HG03196 (cell line): Measurements from ENCODE around the gene PDZD2.
"Not testable (repeated sequence)": the region's sequence is repeated elsewhere in the genome, so short reads cannot be mapped to it uniquely, and the experiment has no call there.

Experiments
- ATAC-seq: cut with Tn5 transposase; IDR thresholded peaks from one replicate; pipeline ENCODE4 v1.9.1; 2021; ENCODE audit not compliant: unreplicated experiment

PDZD2 gene

DNA sequence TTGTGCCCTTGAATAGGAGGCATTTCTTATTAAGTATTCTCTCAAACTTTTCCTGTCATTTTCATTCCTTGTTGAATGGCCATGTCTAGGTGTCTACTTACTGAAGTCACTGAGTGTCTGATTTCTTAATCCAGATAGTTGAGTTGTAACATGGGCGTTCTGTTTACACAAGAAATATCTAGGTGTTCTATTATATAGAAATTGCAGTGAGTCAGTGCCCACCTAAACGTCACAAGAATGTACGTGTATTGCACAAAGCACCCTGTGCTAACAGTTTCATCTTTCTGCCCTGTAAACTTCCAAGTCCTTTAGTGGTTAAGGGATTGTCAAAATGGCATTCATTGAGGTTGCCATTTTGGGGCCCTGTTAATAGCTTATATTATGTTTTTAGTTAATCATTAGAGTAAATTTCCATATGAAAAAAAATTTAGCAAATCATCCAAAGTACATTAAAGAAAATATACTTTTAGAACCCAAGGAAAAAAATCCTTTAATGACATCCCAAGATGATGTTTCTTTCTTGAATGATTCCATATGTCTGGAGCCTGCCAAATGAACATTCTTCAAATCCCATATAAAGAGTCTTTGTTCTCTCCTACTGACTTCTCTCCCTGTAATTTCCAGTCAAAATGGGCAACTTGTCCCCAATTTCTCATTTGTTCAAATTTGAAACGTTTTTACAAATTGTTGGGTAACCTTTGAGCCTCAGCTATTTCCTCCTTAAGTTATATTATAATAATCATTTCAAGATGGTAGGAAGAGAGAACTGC lies 421.0 kb downstream of the PDZD2 start:
- ATAC-seq: no peak

DNA sequence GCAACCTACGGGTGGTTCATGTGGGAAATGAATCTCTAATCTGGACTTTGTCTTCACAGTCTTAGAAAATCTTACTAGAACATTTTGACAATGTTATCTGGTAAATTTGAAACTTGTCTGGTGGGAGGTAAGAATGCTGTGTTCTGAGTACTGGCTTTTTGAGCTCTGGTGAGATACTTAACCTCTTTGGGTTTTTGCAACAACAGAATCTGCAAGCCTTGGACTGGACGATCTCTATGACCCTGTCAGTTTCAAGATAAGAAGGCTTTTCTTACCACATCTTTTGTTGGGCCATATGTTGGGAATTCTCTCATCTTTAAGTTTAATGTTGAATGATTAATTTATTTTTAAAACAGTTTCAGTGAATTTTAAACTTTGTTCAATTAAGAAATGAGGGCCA lies 422.3 kb downstream of the PDZD2 start:
- ATAC-seq: no peak

DNA sequence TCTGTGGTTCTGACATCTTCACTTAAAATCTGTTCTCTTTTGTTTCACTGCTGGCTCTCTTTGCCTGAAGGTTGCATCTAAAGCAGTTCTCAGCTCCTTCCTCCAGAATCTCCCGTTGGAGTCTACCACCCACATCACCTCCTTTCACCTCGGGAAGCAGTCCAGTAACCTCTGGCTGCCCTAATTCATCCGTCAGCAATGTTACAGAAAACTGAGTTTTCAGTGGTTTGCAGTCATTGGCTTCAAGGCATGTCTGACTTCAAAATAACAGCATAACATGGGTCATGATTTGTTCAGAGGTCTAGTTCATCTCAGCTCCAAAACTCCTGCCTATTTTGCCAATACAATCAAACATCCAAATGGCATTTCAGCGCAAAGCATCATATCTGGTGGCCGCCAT lies 427.5 kb downstream of the PDZD2 start:
- no peak for ATAC-seq

DNA sequence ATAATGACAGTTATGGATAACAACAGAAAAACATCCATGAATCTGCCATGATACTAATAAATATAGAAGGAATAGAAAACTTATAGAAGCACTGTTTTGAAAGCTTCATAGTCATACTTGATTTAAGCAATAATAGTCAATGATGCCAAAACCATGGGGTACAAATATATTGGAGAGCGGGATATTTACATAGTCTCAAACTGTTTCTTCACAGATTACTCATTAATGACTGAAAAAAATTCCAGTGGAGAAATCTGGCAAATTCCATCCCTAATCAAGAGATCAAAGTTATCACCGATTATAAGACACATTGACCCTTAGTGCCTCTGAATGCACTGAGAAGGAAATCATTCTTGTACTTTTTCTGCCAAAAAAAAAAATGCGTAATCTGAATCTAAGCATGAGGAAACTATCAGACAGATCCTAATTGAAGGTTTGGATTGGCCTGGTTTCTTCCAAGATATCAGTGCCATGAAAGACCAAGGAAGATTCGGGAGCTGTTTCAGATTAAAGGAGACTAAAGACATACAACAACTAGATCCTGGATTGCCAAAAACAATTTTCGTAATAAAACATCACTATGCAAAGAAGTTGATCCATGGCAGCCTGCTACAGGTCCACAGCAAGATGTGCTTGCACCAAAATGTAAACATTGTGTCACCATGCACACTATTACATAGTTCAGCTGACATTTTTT lies 429.0 kb downstream of the PDZD2 start:
- ATAC-seq: no peak

DNA sequence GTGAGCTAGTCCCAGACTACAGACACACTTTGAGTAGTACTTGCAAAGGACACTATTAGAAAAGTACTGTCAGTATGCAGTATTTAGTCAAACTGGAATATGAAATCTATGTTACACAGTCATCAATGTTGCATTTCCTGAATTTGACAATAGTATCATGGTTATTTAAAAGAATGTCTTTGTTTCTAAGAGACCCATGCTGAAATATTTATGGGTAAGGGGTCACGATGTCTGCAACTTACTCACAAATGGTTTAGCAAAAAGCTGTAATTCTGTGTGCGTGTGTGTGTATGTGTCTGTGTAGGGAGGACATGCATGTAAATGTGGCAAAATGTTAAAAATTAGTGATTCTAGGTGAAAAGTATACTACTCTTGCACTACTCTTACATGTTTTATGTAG lies 429.6 kb downstream of the PDZD2 start:
- no peak for ATAC-seq

DNA sequence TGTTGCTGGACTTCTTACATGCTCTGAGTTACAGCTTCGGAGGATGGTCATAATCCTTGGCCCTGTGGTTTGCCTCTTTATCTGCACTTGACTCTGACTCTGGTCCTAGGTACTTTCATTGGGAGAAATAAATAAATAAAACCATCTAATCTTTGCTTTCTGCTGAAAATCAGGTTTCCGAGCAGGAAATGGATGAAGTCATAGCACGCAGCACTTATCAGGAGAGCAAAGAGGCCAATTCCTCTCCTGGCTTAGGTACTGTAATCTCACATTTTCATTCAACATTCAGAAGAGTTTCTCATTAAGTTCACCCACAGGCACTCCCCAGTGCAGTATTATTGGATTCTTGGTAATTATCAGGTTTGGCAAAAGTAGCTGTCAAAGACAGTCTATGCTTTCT lies 430.5 kb downstream of the PDZD2 start:
- ATAC-seq: no peak

DNA sequence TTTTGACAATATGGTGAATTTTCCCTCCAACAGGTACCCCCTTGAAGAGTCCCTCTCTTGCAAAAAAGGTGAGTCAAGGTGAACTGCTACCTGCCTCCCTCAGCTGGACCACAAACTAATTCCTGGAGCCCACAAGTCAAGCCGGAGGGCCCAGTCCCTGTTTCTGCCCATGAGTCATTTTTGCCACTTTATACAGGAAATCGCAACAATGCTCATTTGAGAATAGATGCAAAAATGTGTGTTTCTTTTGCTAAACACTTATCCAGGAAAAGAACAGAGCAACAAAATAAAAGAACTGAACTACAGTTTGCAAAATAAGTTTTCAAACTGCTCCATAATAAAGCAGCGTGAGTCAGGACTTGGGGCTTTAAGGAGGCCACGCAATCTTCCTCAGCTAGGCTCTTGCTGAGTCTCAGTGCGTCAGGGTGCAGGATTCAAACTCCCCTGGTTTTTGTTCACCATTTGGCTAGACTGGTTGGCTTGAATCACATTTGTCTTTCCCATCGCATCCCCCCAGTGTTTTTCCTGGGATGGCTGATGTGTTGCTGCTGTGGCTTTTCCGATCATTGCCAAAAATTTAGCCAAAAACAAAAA lies 432.5 kb downstream of the PDZD2 start:
- no peak for ATAC-seq

DNA sequence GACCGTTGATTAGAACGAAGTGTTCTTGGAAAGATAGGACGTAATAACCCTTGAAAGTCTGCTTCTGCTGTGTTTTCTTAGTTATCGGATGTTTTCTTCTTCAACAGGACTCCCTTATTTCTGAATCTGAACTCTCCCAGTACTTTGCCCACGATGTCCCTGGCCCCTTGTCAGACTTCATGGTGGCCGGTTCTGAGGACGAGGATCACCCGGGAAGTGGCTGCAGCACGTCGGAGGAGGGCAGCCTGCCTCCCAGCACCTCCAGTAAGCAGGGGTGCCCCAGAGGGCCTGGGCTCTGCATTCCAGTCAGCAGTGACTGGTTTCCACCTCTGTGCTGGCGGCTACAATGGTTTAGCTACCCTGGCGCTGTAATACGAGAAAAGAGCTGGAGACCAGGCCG lies 433.1 kb downstream of the PDZD2 start:
- ATAC-seq: no peak

DNA sequence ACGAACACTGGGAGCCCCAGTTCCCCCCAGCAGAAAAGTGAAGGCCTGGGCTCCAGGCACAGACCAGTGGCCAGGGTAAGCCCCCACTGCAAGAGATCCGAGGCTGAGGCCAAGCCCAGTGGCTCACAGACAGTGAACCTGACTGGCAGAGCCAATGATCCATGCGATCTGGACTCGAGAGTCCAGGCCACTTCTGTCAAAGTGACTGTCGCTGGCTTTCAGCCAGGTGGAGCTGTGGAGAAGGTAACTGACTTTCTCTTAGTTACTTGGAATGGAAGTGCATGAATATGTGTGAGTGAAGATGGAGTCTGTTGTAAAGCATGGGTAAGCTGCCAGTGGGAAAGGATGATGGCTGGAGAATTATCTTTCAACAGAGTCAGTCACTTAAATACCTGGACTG lies 435.5 kb downstream of the PDZD2 start:
- no peak for ATAC-seq

DNA sequence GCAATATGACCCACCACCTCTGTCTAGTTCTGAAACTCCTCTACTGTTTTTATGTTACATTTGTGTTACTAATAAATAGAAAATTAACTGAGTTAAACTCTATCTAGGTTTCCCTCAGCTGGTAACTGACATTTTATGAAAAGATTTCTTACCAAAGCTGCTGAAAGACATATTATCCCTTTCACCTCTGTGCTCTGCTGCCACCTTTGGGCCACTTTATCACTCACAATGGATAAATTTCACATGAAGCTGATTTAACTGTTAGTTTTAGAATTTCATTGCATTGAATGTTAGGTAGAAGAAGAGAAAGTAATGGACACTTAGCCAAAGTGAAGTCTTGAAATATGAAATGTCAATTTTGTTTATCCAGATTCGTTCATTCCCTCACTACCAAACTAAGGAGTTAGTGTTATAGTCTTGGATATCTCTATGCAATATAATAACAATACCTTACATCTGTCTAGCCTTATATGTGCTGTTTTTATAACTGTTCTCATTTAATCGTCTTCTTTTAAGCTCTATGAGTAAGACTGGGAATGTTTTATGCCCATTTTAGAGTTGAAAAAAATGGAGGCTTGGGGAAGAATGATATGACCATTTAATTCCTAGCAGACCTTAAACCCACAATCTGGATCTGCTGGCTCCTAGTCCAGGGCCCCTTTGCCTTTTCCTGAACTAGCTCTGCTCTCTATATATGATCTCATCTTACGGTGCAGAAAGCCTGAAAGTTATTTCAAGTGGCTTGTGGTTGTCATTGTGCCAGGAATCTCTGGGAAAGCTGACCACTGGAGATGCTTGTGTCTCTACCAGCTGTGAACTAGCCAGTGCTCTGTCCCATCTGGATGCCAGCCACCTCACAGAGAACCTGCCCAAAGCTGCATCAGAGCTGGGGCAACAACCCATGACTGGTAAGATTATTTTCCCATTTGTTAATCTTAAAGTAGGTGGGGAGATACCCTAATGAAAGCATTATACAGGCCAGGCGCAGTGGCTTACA lies 438.1 kb downstream of the PDZD2 start:
- ATAC-seq: no peak

DNA sequence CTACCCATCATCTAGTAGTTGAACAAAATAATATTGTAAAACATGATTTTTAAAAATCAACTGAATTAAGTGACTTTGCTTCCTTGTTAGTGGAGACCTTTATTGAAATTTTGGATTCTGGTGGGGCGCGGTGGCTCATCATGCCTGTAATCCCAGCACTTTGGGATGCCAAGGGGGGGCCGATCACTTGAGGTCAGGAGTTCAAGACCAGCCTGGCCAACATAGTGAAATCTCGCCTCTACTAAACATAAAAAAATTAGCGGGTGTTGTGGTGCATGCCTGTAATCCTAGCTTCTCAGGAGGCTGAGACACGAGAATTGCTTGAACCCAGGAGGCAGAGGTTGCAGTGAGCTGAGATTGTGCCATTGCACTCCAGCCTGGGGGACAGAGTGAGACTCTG lies 439.9 kb downstream of the PDZD2 start:
- ATAC-seq: not testable (repeated sequence)

DNA sequence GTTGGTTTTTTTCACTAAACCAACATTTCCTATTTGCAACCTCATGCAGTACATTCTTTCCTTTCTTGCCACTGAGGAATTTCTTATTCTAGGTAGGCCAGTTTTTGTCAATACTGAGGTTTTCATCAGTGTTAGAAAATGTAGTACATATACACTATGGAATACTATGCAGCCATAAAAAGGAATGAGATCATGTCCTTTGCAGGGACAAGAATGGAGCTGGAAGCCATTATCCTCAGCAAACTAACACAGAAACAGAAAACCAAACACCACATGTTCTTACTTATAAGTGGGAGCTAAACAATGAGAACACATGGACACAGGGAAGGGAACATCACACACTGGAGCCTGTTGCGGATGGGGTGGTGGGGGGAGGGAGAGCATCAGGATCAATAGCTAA lies 441.6 kb downstream of the PDZD2 start:
- ATAC-seq: not testable (repeated sequence)

DNA sequence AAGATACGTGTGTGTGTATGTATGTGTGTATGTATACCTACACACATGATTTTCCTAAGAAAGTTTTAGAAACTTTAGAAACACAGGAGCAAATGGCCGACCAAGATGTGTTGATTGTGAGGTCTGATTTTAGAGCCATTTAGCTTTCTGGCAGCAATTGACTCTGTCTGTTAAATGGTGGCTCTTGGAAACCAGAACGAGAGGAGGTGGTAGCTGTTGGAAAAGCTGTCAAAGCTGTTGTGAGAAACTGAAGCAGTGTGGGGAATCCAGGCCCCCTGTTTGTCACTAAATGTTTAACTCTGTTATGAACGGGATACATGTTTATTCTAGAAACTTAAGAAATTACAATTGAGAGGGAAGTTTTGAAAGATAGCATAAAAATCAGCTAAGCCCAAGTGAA lies 443.8 kb downstream of the PDZD2 start:
- no peak for ATAC-seq

DNA sequence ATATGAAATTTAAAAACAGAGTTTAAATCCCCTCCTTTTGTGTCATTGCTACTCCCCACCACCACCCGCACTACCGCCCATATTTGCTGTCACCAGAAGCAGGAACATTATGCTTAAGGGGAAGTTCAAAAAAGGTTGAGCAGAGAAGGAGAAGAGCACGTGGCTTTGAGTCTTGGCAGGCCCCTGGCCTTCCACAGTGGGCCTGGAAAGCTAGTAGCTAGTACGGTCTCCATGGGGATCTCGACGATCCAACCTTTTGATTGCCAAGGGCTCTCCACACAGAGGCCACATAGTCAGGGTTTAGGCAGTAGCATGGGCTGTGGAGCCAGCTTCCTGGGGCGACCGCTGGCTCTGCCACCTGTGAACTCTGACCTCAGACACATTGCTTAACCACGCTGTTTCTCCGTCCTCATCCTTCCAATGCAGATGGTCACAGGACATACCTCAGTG lies 445.1 kb downstream of the PDZD2 start:
- ATAC-seq: no peak

DNA sequence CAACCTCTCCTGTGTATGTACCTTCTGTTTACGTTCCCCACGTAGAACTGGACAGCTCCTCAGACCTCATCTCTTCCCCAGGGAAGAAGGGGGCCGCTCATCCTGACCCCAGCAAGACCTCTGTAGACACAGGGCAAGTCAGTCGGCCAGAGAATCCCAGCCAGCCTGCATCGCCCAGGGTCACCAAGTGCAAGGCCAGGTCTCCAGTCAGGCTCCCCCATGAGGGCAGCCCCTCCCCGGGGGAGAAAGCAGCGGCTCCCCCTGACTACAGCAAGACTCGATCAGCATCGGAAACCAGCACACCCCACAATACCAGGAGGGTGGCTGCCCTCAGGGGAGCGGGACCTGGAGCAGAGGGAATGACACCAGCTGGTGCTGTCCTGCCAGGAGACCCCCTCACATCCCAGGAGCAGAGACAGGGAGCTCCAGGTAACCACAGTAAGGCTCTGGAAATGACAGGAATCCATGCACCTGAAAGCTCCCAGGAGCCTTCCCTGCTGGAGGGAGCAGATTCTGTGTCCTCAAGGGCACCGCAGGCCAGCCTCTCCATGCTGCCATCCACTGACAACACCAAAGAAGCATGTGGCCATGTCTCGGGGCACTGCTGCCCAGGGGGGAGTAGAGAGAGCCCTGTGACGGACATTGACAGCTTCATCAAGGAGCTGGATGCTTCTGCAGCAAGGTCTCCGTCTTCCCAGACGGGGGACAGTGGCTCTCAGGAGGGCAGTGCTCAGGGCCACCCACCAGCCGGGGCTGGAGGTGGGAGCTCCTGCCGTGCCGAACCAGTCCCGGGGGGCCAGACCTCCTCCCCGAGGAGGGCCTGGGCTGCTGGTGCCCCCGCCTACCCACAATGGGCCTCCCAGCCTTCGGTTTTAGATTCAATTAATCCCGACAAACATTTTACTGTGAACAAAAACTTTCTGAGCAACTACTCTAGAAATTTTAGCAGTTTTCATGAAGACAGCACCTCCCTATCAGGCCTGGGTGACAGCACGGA lies 448.5 kb downstream of the PDZD2 start:
- no peak for ATAC-seq

DNA sequence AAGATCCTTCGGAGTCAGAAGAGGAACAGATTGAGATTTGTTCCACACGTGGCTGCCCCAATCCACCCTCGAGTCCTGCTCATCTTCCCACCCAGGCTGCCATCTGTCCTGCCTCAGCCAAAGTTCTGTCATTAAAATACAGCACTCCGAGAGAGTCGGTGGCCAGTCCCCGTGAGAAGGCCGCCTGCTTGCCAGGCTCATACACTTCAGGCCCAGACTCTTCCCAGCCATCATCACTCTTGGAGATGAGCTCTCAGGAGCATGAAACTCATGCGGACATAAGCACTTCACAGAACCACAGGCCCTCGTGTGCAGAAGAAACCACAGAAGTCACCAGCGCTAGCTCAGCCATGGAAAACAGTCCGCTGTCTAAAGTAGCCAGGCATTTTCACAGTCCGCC lies 449.3 kb downstream of the PDZD2 start:
- ATAC-seq: no peak

DNA sequence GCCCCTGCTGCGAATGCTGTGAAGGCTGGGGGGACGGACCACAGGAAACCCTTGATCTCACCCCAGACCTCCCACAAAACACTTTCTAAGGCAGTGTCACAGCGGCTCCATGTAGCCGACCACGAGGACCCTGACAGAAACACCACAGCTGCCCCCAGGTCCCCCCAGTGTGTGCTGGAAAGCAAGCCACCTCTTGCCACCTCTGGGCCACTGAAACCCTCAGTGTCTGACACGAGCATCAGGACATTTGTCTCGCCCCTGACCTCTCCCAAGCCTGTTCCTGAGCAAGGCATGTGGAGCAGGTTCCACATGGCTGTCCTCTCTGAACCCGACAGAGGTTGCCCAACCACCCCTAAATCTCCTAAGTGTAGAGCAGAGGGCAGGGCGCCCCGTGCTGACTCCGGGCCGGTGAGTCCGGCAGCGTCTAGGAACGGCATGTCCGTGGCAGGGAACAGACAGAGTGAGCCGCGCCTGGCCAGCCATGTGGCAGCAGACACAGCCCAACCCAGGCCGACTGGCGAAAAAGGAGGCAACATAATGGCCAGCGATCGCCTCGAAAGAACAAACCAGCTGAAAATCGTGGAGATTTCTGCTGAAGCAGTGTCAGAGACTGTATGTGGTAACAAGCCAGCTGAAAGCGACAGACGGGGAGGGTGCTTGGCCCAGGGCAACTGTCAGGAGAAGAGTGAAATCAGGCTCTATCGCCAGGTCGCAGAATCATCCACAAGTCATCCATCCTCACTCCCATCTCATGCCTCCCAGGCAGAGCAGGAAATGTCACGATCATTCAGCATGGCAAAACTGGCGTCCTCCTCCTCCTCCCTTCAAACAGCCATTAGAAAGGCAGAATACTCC lies 450.4 kb downstream of the PDZD2 start:
- no peak for ATAC-seq

DNA sequence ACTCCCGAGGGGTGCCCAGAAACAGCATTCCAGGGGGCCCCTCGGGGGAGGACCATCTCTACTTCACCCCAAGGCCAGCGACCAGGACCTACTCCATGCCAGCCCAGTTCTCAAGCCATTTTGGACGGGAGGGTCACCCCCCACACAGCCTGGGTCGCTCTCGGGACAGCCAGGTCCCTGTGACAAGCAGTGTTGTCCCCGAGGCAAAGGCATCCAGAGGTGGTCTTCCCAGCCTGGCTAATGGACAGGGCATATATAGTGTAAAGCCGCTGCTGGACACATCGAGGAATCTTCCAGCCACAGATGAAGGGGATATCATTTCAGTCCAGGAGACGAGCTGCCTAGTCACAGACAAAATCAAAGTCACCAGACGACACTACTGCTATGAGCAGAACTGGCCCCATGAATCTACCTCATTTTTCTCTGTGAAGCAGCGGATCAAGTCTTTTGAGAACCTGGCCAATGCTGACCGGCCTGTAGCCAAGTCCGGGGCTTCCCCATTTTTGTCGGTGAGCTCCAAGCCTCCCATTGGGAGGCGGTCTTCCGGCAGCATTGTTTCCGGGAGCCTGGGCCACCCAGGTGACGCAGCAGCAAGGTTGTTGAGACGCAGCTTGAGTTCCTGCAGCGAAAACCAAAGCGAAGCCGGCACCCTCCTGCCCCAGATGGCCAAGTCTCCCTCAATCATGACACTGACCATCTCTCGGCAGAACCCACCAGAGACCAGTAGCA lies 451.3 kb downstream of the PDZD2 start:
- no peak for ATAC-seq
